Measurements from ENCODE around the gene RIMS4.

Gene RIMS4

DNA sequence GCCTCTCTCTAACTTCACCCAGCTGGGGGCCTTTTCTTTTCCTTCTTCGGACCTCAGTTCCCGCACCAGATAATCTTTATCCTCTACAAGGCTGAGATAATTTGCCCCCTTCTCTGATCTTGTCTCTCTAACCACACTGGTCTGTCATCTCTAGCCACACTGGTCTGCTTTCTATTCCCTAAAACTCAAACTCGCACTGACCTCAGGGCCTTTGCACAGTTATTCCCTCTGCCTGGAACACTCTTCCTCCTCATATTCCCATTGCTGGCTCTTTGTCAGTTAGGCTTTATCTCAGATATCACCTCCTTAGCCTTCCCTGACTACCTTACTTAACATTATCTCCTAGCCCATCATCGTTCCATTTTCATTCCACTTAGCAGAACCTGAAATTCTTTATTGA lies 7.6 kb downstream of the RIMS4 start:
- Histone ChIP-seq H3K4me2 (no peak overlapping the region), H3K79me2 (ENCODE audit: insufficient read depth, low read depth) (no peaks in the 10 kb centered on the region), H3K4me1 (ENCODE audit: low read depth, poor library complexity, severe bottlenecking) (no peaks in the 10 kb centered on the region), H3K4me3 (IDR thresholded peaks at IDR 0.05; ENCODE audit: insufficient read depth, low read depth, low read length) (no peak overlapping the region), H3K36me3 (ENCODE audit: insufficient read depth) (no peaks in the 10 kb centered on the region), H3K9ac (no peak overlapping the region), H2AFZ (ENCODE audit: low read depth) (no peak overlapping the region), H3K27me3 (ENCODE audit: insufficient read depth, low read depth) (no peaks in the 10 kb centered on the region; the same call in 1 of the 2 replicates), H3K27ac (no peak overlapping the region), H4K20me1 (ENCODE audit: insufficient read depth) (no peaks in the 10 kb centered on the region)
- TF ChIP-seq, protein P1, sequence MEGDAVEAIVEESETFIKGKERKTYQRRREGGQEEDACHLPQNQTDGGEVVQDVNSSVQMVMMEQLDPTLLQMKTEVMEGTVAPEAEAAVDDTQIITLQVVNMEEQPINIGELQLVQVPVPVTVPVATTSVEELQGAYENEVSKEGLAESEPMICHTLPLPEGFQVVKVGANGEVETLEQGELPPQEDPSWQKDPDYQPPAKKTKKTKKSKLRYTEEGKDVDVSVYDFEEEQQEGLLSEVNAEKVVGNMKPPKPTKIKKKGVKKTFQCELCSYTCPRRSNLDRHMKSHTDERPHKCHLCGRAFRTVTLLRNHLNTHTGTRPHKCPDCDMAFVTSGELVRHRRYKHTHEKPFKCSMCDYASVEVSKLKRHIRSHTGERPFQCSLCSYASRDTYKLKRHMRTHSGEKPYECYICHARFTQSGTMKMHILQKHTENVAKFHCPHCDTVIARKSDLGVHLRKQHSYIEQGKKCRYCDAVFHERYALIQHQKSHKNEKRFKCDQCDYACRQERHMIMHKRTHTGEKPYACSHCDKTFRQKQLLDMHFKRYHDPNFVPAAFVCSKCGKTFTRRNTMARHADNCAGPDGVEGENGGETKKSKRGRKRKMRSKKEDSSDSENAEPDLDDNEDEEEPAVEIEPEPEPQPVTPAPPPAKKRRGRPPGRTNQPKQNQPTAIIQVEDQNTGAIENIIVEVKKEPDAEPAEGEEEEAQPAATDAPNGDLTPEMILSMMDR (conservative IDR thresholded peaks at IDR 0.05; ENCODE audit: low read depth, low read length): no peak

DNA sequence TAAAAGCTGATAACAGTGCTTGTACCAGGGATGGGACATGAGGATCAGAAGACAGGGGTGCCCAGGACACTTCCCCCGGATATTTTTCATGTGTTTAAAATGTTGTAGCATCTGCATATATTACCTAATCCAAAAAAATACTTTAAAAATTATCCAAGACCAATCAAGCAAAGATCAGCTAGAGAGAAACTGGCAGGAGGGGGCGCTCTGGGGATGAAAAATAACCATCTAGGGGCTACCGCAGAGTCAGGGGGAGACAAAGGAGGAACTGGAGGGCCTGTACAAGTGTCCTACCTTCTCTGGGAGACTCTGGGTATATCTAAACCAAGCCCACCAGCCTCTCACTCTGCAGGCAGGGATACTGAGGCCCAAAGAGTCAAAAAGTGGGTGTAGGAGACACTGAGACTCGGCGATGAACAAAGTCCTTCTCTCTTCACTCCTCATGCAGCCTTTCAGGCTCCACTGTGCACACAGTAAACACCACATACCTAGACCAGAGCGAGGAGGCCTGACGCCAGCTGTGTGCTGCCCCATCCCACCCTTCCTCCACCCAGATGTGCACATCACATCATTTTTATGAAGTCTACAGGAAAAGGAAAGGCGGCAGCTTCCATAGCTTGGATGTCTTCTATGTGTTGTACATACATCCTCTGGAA lies 9.8 kb downstream of the RIMS4 start:
- H3K4me3 ChIP-seq (IDR thresholded peaks at IDR 0.05; ENCODE audit: insufficient read depth, low read depth, low read length): no peak overlapping the region
- no peaks in the 10 kb centered on the region for H3K79me2 ChIP-seq (ENCODE audit: insufficient read depth, low read depth)
- TF ChIP-seq, protein P1 (conservative IDR thresholded peaks at IDR 0.05; ENCODE audit: low read depth, low read length): peak; percentile 45; the same call in 1 of the 2 replicates
- no peak overlapping the region for H3K27ac ChIP-seq
- no peak overlapping the region for H2AFZ ChIP-seq (ENCODE audit: low read depth)
- H3K36me3 ChIP-seq (ENCODE audit: insufficient read depth): no peaks in the 10 kb centered on the region
- no peaks in the 10 kb centered on the region for H3K27me3 ChIP-seq (ENCODE audit: insufficient read depth, low read depth)
- no peak overlapping the region for H3K4me2 ChIP-seq
- no peaks in the 10 kb centered on the region for H4K20me1 ChIP-seq (ENCODE audit: insufficient read depth)
- no peaks in the 10 kb centered on the region for H3K4me1 ChIP-seq (ENCODE audit: low read depth, poor library complexity, severe bottlenecking)
- no peak overlapping the region for H3K9ac ChIP-seq

DNA sequence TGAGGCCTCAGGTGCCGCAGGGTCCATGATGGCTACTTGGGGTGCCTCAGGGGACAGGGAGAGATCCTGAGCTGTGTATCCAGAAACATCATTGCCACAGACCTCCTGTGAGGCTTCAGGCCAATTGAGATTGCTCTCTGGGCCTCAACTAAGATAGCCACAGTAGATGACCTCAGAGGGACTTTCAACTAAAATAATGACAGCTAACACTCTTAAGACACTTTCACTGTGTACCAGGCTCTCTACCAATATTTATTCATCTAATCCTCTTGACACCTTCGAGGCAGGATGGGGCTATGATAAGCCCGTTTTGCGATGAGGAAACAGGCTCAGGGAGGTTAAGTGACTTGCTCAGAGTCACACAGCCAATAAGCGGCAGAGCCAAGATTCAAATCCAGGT lies 10.7 kb downstream of the RIMS4 start:
- H3K4me2 ChIP-seq: no peak overlapping the region
- no peak overlapping the region for H3K27ac ChIP-seq
- TF ChIP-seq, protein P1 (conservative IDR thresholded peaks at IDR 0.05; ENCODE audit: low read depth, low read length): no peak
- H3K4me3 ChIP-seq (IDR thresholded peaks at IDR 0.05; ENCODE audit: insufficient read depth, low read depth, low read length): no peak overlapping the region
- H3K27me3 ChIP-seq (ENCODE audit: insufficient read depth, low read depth): no peaks in the 10 kb centered on the region
- no peaks in the 10 kb centered on the region for H3K36me3 ChIP-seq (ENCODE audit: insufficient read depth)
- no peak overlapping the region for H3K9ac ChIP-seq
- H3K4me1 ChIP-seq (ENCODE audit: low read depth, poor library complexity, severe bottlenecking): no peaks in the 10 kb centered on the region
- no peaks in the 10 kb centered on the region for H3K79me2 ChIP-seq (ENCODE audit: insufficient read depth, low read depth)
- no peaks in the 10 kb centered on the region for H4K20me1 ChIP-seq (ENCODE audit: insufficient read depth)
- H2AFZ ChIP-seq (ENCODE audit: low read depth): no peak overlapping the region

DNA sequence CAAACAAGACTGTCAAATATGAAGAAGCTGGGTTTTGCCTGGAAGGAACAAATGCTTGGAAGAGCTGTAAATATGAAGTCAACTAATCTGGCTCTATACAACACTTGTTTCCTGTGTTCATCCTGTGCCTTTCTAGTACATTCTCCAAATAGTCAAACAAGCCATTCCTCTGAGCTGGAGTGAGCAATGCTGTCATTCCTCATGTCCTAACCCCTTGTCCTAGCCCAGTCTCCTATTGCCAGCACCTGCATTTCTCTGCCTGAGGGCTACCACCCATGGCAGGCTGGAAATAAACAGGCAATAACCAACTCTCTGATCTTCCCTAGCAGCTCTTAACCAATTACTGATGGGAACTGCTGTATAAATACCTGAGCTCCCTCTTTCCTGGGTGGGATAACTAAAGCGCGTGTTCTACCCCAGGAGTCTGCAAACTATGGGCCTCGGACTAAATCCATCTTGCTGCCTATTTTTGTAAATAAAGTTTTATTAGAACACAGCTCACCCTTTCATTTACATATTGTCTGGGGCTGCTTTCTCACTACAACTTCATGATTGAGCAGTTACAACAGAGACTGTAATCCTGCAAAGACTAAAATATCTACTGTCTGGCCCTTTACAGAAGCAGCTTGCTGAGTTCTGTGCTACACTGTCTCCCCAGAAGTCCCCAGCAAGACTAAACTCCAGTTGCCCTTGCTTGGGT lies 13.4 kb downstream of the RIMS4 start:
- Histone ChIP-seq H4K20me1 (ENCODE audit: insufficient read depth) (no peaks in the 10 kb centered on the region), H3K27me3 (ENCODE audit: insufficient read depth, low read depth) (no peaks in the 10 kb centered on the region), H3K4me3 (IDR thresholded peaks at IDR 0.05; ENCODE audit: insufficient read depth, low read depth, low read length) (no peak overlapping the region), H3K4me2 (no peak overlapping the region), H3K4me1 (ENCODE audit: low read depth, poor library complexity, severe bottlenecking) (no peaks in the 10 kb centered on the region), H2AFZ (ENCODE audit: low read depth) (no peak overlapping the region), H3K9ac (no peak overlapping the region), H3K36me3 (ENCODE audit: insufficient read depth) (no peaks in the 10 kb centered on the region), H3K27ac (no peak overlapping the region), H3K79me2 (ENCODE audit: insufficient read depth, low read depth) (no peaks in the 10 kb centered on the region)
- TF ChIP-seq, protein P1 (conservative IDR thresholded peaks at IDR 0.05; ENCODE audit: low read depth, low read length): no peak
